Stimulated activated CD8-positive, alpha-beta memory T cell treated with anti-CD3 and anti-CD28 coated beads, Interleukin-2, amount 100 ng/mL, for 1 hour (primary cell): ENCODE data around the gene DDX24.
"Not testable (repeated sequence)": the region's sequence is repeated elsewhere in the genome, so short reads cannot be mapped to it uniquely, and the experiment has no call there.

Experiments used
- DNase-seq, 2 donors: peaks; one replicate each; pipeline ENCODE4 v3.0.0-alpha.2; 2020; ENCODE audit warnings: low read depth in 2 of 2

DDX24 gene

GRCh38 chr14:94081386-94081820, 401 bp upstream of the DDX24 start:
- DNase-seq: no peak

- no peak for DNase-seq
Measured at GRCh38 chr14:94079891-94080620, 946 bp downstream of the DDX24 start.

DNA sequence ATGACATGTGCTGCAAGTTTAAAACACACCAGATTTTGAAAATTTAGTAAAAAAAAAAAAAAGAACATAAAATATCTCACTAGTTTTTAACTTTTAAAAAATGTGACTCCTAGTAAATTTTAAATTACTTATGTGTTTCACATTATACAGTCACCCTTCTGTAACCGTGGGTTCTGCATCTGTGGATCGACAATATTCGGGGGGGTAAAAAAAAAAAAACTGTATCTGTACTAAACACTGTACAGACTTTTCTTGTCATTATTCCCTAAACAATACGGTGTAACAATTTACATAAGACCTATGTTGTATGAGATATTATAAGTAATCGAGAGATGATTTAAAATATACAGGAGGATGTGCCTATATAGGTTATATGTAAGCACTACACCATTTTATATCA, 3.2 kb downstream of the DDX24 start:
- no peak for DNase-seq

DNA sequence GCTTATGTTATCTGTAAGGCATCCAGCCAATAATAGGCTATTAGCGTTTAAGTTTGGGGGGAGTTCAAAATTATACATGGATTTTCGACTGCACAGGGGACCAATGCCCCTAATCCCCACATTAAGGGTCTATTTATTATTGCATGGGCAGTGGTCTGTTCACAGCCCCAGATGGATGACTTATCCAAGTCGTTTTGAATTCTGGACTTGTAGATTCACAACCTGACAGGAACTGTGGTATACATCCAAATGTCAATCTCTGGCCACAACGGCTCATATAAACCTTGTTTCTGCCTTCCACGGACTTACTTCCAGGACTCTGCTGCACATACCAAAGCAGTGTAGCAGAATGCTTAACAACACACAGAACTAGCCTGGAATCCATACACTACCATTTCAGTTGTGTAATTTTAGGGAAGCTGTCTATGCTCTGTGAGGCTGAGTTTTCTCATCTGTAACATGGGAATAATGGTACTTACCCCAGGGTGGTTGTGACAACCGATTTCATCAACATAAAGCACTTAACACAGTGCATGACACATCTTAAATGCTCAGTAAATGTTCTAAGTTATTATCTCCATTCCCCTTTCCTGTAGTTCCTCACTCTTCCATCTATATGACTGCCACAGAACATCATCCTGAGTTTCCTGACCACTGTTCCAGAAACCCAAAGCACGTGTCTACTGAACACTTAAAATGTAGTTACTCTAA, 3.7 kb downstream of the DDX24 start:
- no peak for DNase-seq

DNA sequence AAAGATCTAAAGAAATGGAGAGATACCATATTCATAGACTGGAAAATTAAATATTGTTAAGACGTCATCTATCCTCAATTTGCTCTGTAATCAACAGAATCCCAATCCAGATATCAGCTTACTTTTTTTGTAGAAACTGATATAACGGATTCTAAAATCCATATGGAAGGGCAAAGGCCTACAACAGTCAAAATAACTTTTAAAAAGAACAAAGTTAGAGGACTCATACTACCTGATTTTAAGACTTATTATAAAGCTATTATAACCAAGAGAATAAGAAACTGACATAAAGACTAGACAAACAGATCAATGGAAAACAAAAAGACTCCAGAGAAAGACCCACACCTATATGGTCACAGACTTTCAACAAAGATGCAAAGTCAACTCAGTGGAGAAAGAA, 6.0 kb downstream of the DDX24 start:
- DNase-seq: no peak

- no peak for DNase-seq
Measured at GRCh38 chr14:94074534-94074933, 6.5 kb downstream of the DDX24 start.

DNA sequence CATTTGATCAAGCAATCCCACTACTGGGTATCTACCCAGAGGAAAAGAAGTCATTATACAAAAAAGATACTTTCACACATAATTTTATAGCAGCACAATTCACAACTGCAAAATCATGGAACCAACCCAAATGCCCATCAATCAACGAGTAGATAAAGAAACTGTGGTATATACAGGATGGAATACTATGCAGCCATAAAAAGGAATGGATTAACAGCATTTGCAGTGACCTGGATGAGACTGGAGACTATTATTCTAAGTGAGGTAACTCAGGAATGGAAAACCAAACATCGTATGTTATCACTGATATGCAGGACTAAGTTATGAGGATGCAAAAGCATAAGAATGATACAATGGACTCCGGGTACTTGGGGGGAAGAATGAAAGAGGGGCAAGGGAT, 8.9 kb downstream of the DDX24 start:
- DNase-seq: not testable (repeated sequence)

- no peak for DNase-seq
Measured at GRCh38 chr14:94066089-94066676, 14.8 kb downstream of the DDX24 start.

DNA sequence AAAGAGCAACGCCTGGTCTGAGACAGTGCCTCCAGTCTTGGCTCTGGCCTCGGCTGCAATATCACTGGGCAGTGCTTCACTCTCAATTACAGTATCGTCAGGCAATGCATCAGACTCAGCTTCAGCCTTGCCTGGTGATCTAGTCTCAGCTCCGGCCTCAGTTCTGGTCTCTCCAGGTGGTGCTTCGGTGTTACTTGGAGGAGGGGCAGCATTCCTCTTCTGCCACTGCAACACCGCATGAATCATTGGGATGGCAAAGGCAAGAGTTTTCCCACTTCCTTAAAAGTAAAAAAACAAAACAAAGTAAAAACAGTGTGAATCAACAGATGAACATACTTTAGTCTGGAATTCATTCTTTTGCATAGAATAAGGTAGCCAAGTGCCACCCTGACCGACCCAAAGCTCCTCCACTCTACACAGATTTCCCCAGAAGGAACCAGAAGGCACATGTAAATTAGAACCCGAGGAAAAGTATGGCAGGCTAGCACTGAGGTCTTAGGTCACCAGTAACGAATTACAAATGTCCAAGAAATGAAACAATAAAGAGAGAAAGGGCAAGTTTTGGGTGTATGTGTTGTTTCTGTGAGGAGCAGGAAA, 18.6 kb downstream of the DDX24 start:
- no peak for DNase-seq

DNA sequence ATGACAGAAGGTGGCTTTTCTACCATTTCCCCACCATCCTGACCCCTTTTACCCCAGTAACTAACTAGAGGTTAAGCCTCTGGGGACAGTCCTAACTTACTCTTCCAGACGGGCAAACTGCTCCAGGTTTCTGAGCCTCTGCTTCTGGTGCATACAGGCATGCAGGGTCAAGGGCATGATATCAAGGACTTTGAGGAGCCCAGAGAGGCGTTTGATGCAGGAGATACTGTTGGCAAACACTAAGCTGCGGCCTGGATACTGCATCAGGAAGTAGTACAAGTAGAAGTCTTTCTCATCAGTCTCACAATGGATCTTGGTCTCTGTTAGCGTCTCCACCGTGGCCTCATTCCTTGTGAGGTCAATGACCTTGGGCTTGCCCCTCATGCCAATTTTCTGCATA, 21.0 kb downstream of the DDX24 start:
- DNase-seq: no peak

- DNase-seq: no peak
Measured at GRCh38 chr14:94058674-94059138, 22.3 kb downstream of the DDX24 start.

GRCh38 chr14:94058128-94058673, 22.8 kb downstream of the DDX24 start:
- DNase-seq: no peak

DNA sequence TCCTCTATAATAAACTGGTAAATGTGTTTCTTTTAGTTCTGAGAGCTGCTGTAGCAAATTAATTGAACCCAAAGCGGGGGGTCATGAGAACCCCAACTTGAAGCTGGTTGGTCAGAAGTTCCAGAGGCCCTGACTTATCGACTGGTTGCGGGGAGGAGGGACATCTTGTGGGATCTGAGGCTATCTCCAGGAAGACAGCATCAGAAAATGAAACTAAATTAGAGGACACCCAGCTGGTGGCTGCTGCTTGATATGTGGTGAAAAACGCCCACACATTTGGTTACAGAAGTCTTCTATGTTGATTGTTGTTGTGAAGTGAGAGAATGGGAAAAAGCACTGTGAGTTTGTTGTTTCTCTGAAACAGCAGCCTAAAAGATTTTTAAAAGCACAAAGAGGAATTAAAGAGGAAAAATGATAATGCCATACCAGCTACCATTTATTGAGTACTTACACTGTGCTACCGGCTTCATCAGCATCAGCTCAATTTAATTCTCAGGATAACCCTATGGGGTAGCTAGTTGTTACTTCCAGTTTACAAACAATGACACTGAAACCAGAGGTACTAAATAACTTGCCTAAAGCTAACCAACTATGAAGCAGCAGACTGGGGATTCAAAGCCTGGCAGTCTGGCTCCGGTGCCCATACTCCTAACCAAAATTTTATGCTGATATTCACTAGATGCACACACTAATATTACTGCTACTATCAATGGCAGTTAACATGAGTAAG, 24.3 kb downstream of the DDX24 start:
- DNase-seq: no peak

- no peak for DNase-seq
Measured at GRCh38 chr14:94054936-94055335, 26.1 kb downstream of the DDX24 start.

DNA sequence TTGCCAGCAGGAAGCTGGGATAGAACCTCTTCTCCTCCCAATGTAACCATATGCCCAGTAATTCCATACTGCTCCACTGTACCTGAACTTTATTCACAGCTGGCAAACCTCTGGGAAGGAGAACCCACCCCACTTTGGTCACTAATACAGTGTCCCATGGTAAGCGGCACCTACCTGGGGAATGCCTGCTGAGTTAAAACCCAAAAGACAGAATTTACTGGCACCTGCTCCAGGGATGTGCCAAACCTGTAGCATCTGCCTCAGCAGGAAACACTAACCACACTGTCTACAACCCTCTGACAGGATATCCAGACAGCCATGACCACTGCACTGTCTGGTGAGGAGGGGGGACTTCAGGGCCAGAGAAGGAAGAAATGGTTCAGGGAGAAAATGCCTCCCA, 26.6 kb downstream of the DDX24 start:
- no peak for DNase-seq

- no peak for DNase-seq
Measured at GRCh38 chr14:94052662-94053061, 28.3 kb downstream of the DDX24 start.

DNA sequence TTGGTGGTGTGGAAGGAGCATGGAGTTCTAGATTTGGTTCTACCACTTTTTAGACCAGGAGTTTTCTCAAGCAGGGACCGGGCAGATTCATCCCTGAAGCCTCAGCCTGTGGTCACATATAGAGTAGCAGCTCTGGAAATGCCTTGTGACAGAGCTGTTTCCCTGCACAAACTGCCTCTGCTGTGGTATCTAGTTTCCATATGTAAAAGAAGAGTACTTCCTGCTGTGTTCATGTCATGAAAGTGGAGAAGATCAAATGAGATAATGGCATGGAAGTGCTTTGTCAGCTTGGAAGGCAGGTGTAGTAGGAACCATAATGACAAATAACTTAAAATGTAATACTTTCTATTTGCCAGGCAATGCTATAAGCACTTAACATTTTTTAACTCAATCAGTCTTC, 28.8 kb downstream of the DDX24 start:
- no peak for DNase-seq

GRCh38 chr14:94051779-94052178, 29.2 kb downstream of the DDX24 start:
- no peak for DNase-seq

- no peak for DNase-seq
Measured at GRCh38 chr14:94051115-94051514, 29.9 kb downstream of the DDX24 start.

- no peak for DNase-seq
Measured at GRCh38 chr14:94050231-94050880, 30.6 kb downstream of the DDX24 start.

DNA sequence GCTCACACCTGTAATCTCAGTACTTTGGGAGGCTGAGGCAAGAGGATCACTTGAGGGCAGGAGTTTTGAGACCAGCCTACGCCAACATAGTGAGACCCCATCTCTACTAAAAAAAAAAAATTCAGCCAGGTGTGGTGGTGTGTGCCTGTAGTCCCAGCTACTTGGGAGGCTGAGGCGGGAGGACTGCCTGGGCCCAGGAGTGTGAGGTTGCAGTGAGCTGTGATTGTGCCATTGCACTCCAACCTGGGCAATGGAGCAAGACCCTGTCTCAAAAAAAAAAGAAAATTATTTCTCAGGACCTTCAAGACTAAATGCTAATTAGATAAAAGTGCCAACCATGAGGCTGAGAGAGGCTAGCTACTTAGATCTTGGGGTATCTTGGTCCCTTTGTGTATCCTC, 31.4 kb downstream of the DDX24 start:
- no peak for DNase-seq
